ENCODE data around the gene DPEP3. TPM values are rescaled to one million over a fixed set of nuclear protein-coding genes. Genes with fewer than 3 reads are reported as not detected.

DPEP3 gene
- total and polyA plus RNA-seq, 10 of the 15 experiments (the other 5 are each of a cell fraction or from before 2014, with no cell fraction given) = not detected

GRCh38 chr16:67993207-67994039, 13.1 kb upstream of the DPEP3 start (continued):
- TF ChIP-seq E4F1 (IDR thresholded peaks at IDR 0.05; ENCODE audit: borderline replicate concordance, partially characterized antibody) = no peak
- 0 out of 2 replicates have a peak, but pooled peaks have one; percentile 33 for TF ChIP-seq PKNOX1 (IDR thresholded peaks at IDR 0.05)
- no peak for TF ChIP-seq NFIC (IDR thresholded peaks at IDR 0.05; ENCODE audit: low read depth, low read length)
- TF ChIP-seq SMC3 (IDR thresholded peaks at IDR 0.05; ENCODE audit: borderline replicate concordance, low read length) = peak; percentile 88
- TF ChIP-seq NR2C2 (IDR thresholded peaks at IDR 0.05; ENCODE audit: borderline replicate concordance, control insufficient read depth, insufficient read length, low read depth) = no peak
- 0 out of 2 replicates have a peak, but pooled peaks have one; percentile 45 for TF ChIP-seq CREM (IDR thresholded peaks at IDR 0.05; ENCODE audit: low read depth)
- peak; percentile 33 for TF ChIP-seq KLF5 (IDR thresholded peaks at IDR 0.05; ENCODE audit: partially characterized antibody)
- TF ChIP-seq SMARCA5 (IDR thresholded peaks at IDR 0.05) = peak; percentile 89
- no peak for TF ChIP-seq TARDBP (IDR thresholded peaks at IDR 0.05; ENCODE audit: borderline replicate concordance)
- TF ChIP-seq ZNF687 (IDR thresholded peaks at IDR 0.05) = peak; percentile 43; the same call in 1 of the 2 replicates
- TF ChIP-seq IKZF2 (IDR thresholded peaks at IDR 0.05) = peak; percentile 38 to 45; a peak in 1 of 4 replicates
- TF ChIP-seq PAX8 (IDR thresholded peaks at IDR 0.05) = no peak
- no peak for TF ChIP-seq EP300 (IDR thresholded peaks at IDR 0.05; ENCODE audit: borderline replicate concordance in 1 of 2, control insufficient read depth in 1 of 2, low read depth in 2 of 2, low read length in 2 of 2)
- TF ChIP-seq PRDM15 (CRISPR knock-in tag; IDR thresholded peaks at IDR 0.05) = no peak
- no peak for TF ChIP-seq CHD2 (IDR thresholded peaks at IDR 0.05; ENCODE audit: borderline replicate concordance, low read depth, low read length)
- peak; percentile 59 for TF ChIP-seq SP1 (IDR thresholded peaks at IDR 0.05; ENCODE audit: low read depth, low read length)
- no peak for TF ChIP-seq ATF7 (IDR thresholded peaks at IDR 0.05; ENCODE audit: low read depth)
- TF ChIP-seq RAD21 (IDR thresholded peaks at IDR 0.05; ENCODE audit: insufficient read depth, low read depth, low read length) = peak; percentile 52

Data from GM12878 (cell line).